HCT116 (cell line): ENCODE measurements around the gene COMMD1. TPM values are rescaled to one million over a fixed set of nuclear protein-coding genes. Genes with fewer than 3 reads are reported as not detected.

ENCODE experiments used
- ATAC-seq: fragments of 200-7000 bp; cut with Tn5 transposase; 2 replicates; pipeline ENCODE4 v1.9.1; 2020; ENCODE audit warnings: mild to moderate bottlenecking, moderate library complexity
- BruUV-seq: library from RNA; stranded (reverse); fragments of 400-500 nt; replicated peaks from 2 replicates; lab custom pipeline; 2021; lab: Mats Ljungman, UMichigan
- CTCF ChIA-PET: fragments of 300-600 bp; sonication (Branson Sonifier 250); formaldehyde crosslinking; loops from one replicate; lab custom pipeline; 2021; ENCODE audit warnings: antibody characterized with exemption; lab: Charles Lee
- POLR2A ChIA-PET: fragments of 300-600, 350-600 bp; sonication (Branson Sonifier 250); formaldehyde crosslinking; loops from one replicate; lab custom pipeline; 2021; ENCODE audit warnings: antibody characterized with exemption; lab: Charles Lee
- RAD21 ChIA-PET, 2 experiments: fragments of 300-600 bp; sonication (Branson Sonifier 250); formaldehyde crosslinking; loops; one replicate each; lab custom pipeline; 2023; ENCODE audit warnings: low total read pairs in 2 of 2; ENCODE audit not compliant: uncharacterized antibody in 2 of 2, unreplicated experiment in 2 of 2, low non-redundant PET in 1 of 2; lab: Charles Lee
- DNase-seq: peaks from one replicate; pipeline ENCODE4 v3.0.0-alpha.2; 2010; ENCODE audit warnings: low read depth, low spot score
- H2AFZ ChIP-seq: fragments of 200-600 bp; shearing (Covaris generic), sonication (generic); 2 replicates; pipeline ENCODE4 v1.6.1; 2017; ENCODE audit warnings: low read depth, mixed run types, mixed read lengths, antibody characterized with exemption, low read length; ENCODE audit not compliant: poor library complexity, severe bottlenecking
- H3K27ac ChIP-seq: 2 replicates; pipeline ENCODE4 v1.5.1; 2012; ENCODE audit warnings: low read depth, low read length
- H3K27me3 ChIP-seq: fragments of 200-600 bp; sonication (generic); 2 replicates; pipeline ENCODE4 v1.6.1; 2016; ENCODE audit warnings: mixed run types, low read length, mixed read lengths; ENCODE audit not compliant: insufficient read depth
- H3K36me3 ChIP-seq, 2 experiments: fragments of 200-500 bp in 1 of 2; fragments of 200-600 bp in 1 of 2; sonication (Bioruptor generic) in 1 of 2; sonication (generic) in 1 of 2; 2 replicates each; pipeline versions ENCODE4 v1.5.1 to v1.6.1; 2014 to 2016; ENCODE audit warnings: low read length in 2 of 2, inconsistent platforms in 1 of 2, mixed read lengths in 1 of 2, mixed run types in 1 of 2; ENCODE audit not compliant: insufficient read depth in 2 of 2, control insufficient read depth in 1 of 2
- H3K4me1 ChIP-seq, 2 experiments: fragments of 200-600 bp in 1 of 2; sonication (generic) in 1 of 2; 2 replicates each; pipeline versions ENCODE4 v1.5.1 to v1.6.1; 2012 to 2017; ENCODE audit warnings: low read length in 2 of 2, inconsistent platforms in 1 of 2, mild to moderate bottlenecking in 1 of 2, mixed read lengths in 1 of 2, mixed run types in 1 of 2, moderate library complexity in 1 of 2; ENCODE audit not compliant: insufficient read depth in 2 of 2, control insufficient read depth in 1 of 2
- H3K4me2 ChIP-seq: fragments of 200-600 bp; sonication (generic); 2 replicates; pipeline ENCODE4 v1.6.1; 2017; ENCODE audit warnings: mixed run types, low read length, mixed read lengths
- H3K4me3 ChIP-seq, 2 experiments: fragments of 200-600 bp in 1 of 2; sonication (generic) in 1 of 2; replicated peaks in 1 of 2; 2 replicates each; pipeline ENCODE4 v1.5.1; 2011 to 2016; ENCODE audit warnings: low read length in 2 of 2, control low read depth in 1 of 2, low read depth in 1 of 2, mild to moderate bottlenecking in 1 of 2, mixed read lengths in 1 of 2, mixed run types in 1 of 2
- H3K79me2 ChIP-seq: fragments of 200-600 bp; sonication (generic); 2 replicates; pipeline ENCODE4 v1.6.1; 2017; ENCODE audit warnings: mild to moderate bottlenecking, mixed run types, low read length, moderate library complexity, mixed read lengths; ENCODE audit not compliant: insufficient read depth
- H3K9ac ChIP-seq: fragments of 200-600 bp; sonication (generic); 2 replicates; pipeline ENCODE4 v1.6.1; 2016; ENCODE audit warnings: low read length, mixed read lengths
- H3K9me2 ChIP-seq: fragments of 200-600 bp; sonication (generic), shearing (Covaris generic); 2 replicates; pipeline ENCODE4 v1.6.1; 2017; ENCODE audit warnings: mixed run types, mild to moderate bottlenecking, moderate library complexity; ENCODE audit not compliant: insufficient read depth
- H3K9me3 ChIP-seq, 2 experiments: fragments of 200-500 bp in 1 of 2; fragments of 200-600 bp in 1 of 2; sonication (Bioruptor generic) in 1 of 2; sonication (generic) in 1 of 2; 2 replicates each; pipeline ENCODE4 v1.6.1; 2014 to 2017; ENCODE audit warnings: low read length in 2 of 2, mixed read lengths in 2 of 2, inconsistent platforms in 1 of 2, low read depth in 1 of 2, mild to moderate bottlenecking in 1 of 2, mixed run types in 1 of 2, moderate library complexity in 1 of 2; ENCODE audit not compliant: control insufficient read depth in 1 of 2, insufficient read depth in 1 of 2
- H4K20me1 ChIP-seq: fragments of 200-600 bp; sonication (generic), shearing (Covaris generic); 2 replicates; pipeline ENCODE4 v1.6.1; 2017; ENCODE audit warnings: mixed run types, mild to moderate bottlenecking, moderate library complexity; ENCODE audit not compliant: insufficient read depth
- ATF3 ChIP-seq: IDR thresholded peaks from 2 replicates; pipeline ENCODE4 v1.6.1; 2012
- CBX3 ChIP-seq: IDR thresholded peaks from 2 replicates; pipeline ENCODE4 v1.6.1; 2012; ENCODE audit warnings: low read depth
- CEBPB ChIP-seq: IDR thresholded peaks from 2 replicates; pipeline ENCODE4 v1.6.1; 2012; ENCODE audit warnings: low read depth
- CTCF ChIP-seq, 3 experiments: fragments of 200-600 bp in 1 of 3; sonication (generic) in 1 of 3; IDR thresholded peaks in 2 of 3; conservative IDR thresholded peaks in 1 of 3; 2 replicates each; pipeline ENCODE4 v1.5.1; 2012 to 2017; ENCODE audit warnings: low read depth in 2 of 3, low read length in 2 of 3, antibody characterized with exemption in 1 of 3, borderline replicate concordance in 1 of 3, control low read depth in 1 of 3, mild to moderate bottlenecking in 1 of 3, mixed read lengths in 1 of 3, mixed run types in 1 of 3, moderate library complexity in 1 of 3; ENCODE audit not compliant: insufficient read depth in 1 of 3
- EZH2phosphoT487 ChIP-seq: fragments of 200-600 bp; IDR thresholded peaks from 2 replicates; pipeline ENCODE4 v1.6.1; 2018; ENCODE audit warnings: antibody characterized with exemption, borderline replicate concordance
- FOSL1 ChIP-seq: IDR thresholded peaks from 2 replicates; pipeline ENCODE4 v1.6.1; 2012; ENCODE audit warnings: low read depth
- POLR2AphosphoS5 ChIP-seq: IDR thresholded peaks from 2 replicates; pipeline ENCODE4 v1.6.1; 2011; ENCODE audit warnings: mild to moderate bottlenecking, low read depth, low read length, moderate library complexity
- RAD21 ChIP-seq: IDR thresholded peaks from 2 replicates; pipeline ENCODE4 v1.6.1; 2012; ENCODE audit warnings: low read depth, mild to moderate bottlenecking
- SRF ChIP-seq: IDR thresholded peaks from 2 replicates; pipeline ENCODE4 v1.6.1; 2012; ENCODE audit warnings: low read depth
- YY1 ChIP-seq: IDR thresholded peaks from 2 replicates; pipeline ENCODE4 v1.6.1; 2011; ENCODE audit warnings: low read length, low read depth, moderate library complexity, mild to moderate bottlenecking; ENCODE audit not compliant: insufficient replicate concordance; ENCODE audit errors: extremely low read depth
- ZBTB33 ChIP-seq: IDR thresholded peaks from 2 replicates; pipeline ENCODE4 v1.6.1; 2011; ENCODE audit warnings: mild to moderate bottlenecking, low read length, moderate library complexity; ENCODE audit not compliant: insufficient replicate concordance; ENCODE audit errors: extremely low read depth
- ZFX ChIP-seq: fragments of 450-650 bp; IDR thresholded peaks from 2 replicates; pipeline ENCODE4 v1.6.1; 2017
- ZNF274 ChIP-seq: fragments of 200-500 bp; sonication (Bioruptor generic); IDR thresholded peaks from 2 replicates; pipeline ENCODE4 v1.6.1; 2014; ENCODE audit warnings: mild to moderate bottlenecking, low read depth, low read length, inconsistent platforms
- intact Hi-C: fragments of 100-400 bp; cut with micrococcal nuclease; formaldehyde crosslinking; loops from 2 replicates; pipeline ENCODE4 v1.10.0; 2022
- total RNA-seq: library from RNA; stranded (reverse); gene quantifications from one replicate; pipeline ENCODE4 v1.2.1, GENCODE V29; 2021; ENCODE audit not compliant: unreplicated experiment
- TF ChIP-seq, protein P1 (sequence below): IDR thresholded peaks from 2 replicates; pipeline ENCODE4 v1.6.1; 2012

Gene COMMD1
- total RNA-seq, 1 experiment from 2014 or later = 16.1 TPM

GRCh38 chr2:61857224-61857623 lies 48.2 kb upstream of the COMMD1 start:
- H3K9me2 ChIP-seq = no peaks in the 10 kb centered on the region
- no peak for ATAC-seq
- peaks cover 0 to 26% of the 10 kb centered on the region in 2 experiments; a peak in 3 of 4 replicates for H3K4me1 ChIP-seq
- DNase-seq = no peak
- H3K9me3 ChIP-seq = no peaks in the 10 kb centered on the region
- no peaks in the 10 kb centered on the region for H3K27me3 ChIP-seq
- intact Hi-C loops = no loop called here
- H2AFZ ChIP-seq = no peak overlapping the region
- H3K79me2 ChIP-seq = no peaks in the 10 kb centered on the region
- H3K9ac ChIP-seq = no peak overlapping the region
- CTCF ChIA-PET = no interaction called here
- no peak overlapping the region for H3K4me2 ChIP-seq
- TF ChIP-seq SRF (no peak), YY1 (no peak), CTCF (IDR thresholded peaks at IDR 0.05 in 2 of 3, conservative IDR thresholded peaks at IDR 0.05 in 1 of 3; ENCODE audit: borderline replicate concordance in 1 of 3, insufficient read depth in 1 of 3, low read depth in 2 of 3, low read length in 2 of 3) (no peak)
- TF ChIP-seq, all 23 proteins: peak for 0
- ChIA-PET POLR2A (no interaction called here), RAD21 (no interaction called here)
- Histone ChIP-seq H3K36me3 (no peaks in the 10 kb centered on the region), H4K20me1 (no peaks in the 10 kb centered on the region), H3K27ac (no peak overlapping the region), H3K4me3 (no peak overlapping the region)
- BruUV-seq = no TSS peak

GRCh38 chr2:61862085-61862484 lies 43.4 kb upstream of the COMMD1 start:
- Histone ChIP-seq H3K9ac (no peak overlapping the region), H3K27ac (no peak overlapping the region), H2AFZ (no peak overlapping the region), H3K27me3 (no peaks in the 10 kb centered on the region), H3K4me3 (no peak overlapping the region), H3K36me3 (peaks cover 0 to 3% of the 10 kb centered on the region in 2 experiments; a peak in 2 of 4 replicates), H3K4me1 (no peaks in the 10 kb centered on the region), H3K9me2 (no peaks in the 10 kb centered on the region), H4K20me1 (peaks cover 2% of the 10 kb centered on the region; the same call in 1 of the 2 replicates), H3K79me2 (no peaks in the 10 kb centered on the region), H3K4me2 (no peak overlapping the region), H3K9me3 (no peaks in the 10 kb centered on the region)
- ATAC-seq (no peak), DNase-seq (no peak)
- RAD21 ChIA-PET = interaction anchor here in 1 of 2 experiments (0.7 kb wide), 1 partner anchor 36 kb away, joined by 3 read pairs; no protein-coding TSS in a partner anchor
- intact Hi-C loops = no loop called here
- CTCF ChIA-PET = no interaction called here
- no TSS peak for BruUV-seq
- POLR2A ChIA-PET = no interaction called here
- TF ChIP-seq POLR2AphosphoS5 (no peak), ZFX (no peak), CEBPB (no peak), EZH2phosphoT487 (no peak), ZBTB33 (no peak), ATF3 (no peak), CBX3 (no peak), RAD21 (no peak), FOSL1 (no peak), ZNF274 (no peak)
- TF ChIP-seq, protein P1, sequence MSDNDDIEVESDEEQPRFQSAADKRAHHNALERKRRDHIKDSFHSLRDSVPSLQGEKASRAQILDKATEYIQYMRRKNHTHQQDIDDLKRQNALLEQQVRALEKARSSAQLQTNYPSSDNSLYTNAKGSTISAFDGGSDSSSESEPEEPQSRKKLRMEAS = no peak
